ENCODE results near the gene ANKS1B.

- no peak for TF ChIP-seq CTCF (IDR thresholded peaks at IDR 0.05)
- TF ChIP-seq POLR2A (IDR thresholded peaks at IDR 0.05) = no peak
Observed at GRCh38 chr12:99695050-99695449, 289.7 kb downstream of the ANKS1B start.
